Measurements from ENCODE around the gene SLC1A7.

The SLC1A7 gene

GRCh38 chr1:53076165-53076564 lies 66.3 kb downstream of the SLC1A7 start:
- Histone ChIP-seq H3K4me3 (replicated peaks; ENCODE audit: low read depth, low read length) (no peak overlapping the region), H3K36me3 (ENCODE audit: control insufficient read depth, insufficient read depth, low read length) (no peaks in the 10 kb centered on the region), H3K27me3 (replicated peaks; ENCODE audit: control insufficient read depth, insufficient read depth, low read length) (no peaks in the 10 kb centered on the region)
- DNase-seq (ENCODE audit: extremely low read depth, insufficient read length): no peak
- TF ChIP-seq CTCF (IDR thresholded peaks at IDR 0.05; ENCODE audit: insufficient read depth, low read length, poor library complexity, severe bottlenecking): no peak

DNA sequence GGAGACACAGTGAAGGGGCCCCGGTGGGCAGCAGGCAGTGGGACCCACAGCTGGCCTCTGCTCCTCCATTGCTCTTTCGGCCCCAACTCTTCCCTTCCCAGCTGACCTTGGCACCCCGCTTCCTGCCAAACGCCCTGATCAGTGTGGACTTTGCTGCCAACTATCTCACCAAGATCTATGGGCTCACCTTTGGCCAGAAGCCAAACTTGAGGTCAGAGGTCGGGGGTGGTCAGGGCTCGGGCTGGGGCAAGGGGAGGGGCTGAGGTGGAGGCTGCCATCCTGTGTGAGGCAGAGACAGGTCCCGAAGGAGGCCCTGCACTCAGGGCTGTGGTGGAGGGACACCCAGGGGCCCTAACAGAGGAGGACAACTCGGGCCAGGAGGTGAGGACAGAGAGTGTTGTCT lies 66.7 kb downstream of the SLC1A7 start:
- no peak for TF ChIP-seq CTCF (IDR thresholded peaks at IDR 0.05; ENCODE audit: insufficient read depth, low read length, poor library complexity, severe bottlenecking)
- no peak overlapping the region for H3K4me3 ChIP-seq (replicated peaks; ENCODE audit: low read depth, low read length)
- H3K27me3 ChIP-seq (replicated peaks; ENCODE audit: control insufficient read depth, insufficient read depth, low read length): no peaks in the 10 kb centered on the region
- no peak for DNase-seq (ENCODE audit: extremely low read depth, insufficient read length)
- H3K36me3 ChIP-seq (ENCODE audit: control insufficient read depth, insufficient read depth, low read length): no peaks in the 10 kb centered on the region

- DNase-seq (ENCODE audit: extremely low read depth, insufficient read length): no peak
- Histone ChIP-seq H3K4me3 (replicated peaks; ENCODE audit: low read depth, low read length) (no peak overlapping the region), H3K36me3 (ENCODE audit: control insufficient read depth, insufficient read depth, low read length) (no peaks in the 10 kb centered on the region), H3K27me3 (replicated peaks; ENCODE audit: control insufficient read depth, insufficient read depth, low read length) (no peaks in the 10 kb centered on the region)
- TF ChIP-seq CTCF (IDR thresholded peaks at IDR 0.05; ENCODE audit: insufficient read depth, low read length, poor library complexity, severe bottlenecking): no peak
These were observed 67.2 kb downstream of the SLC1A7 start for GRCh38 chr1:53075206-53075605.

GRCh38 chr1:53074313-53075154 lies 67.9 kb downstream of the SLC1A7 start:
- Histone ChIP-seq H3K36me3 (ENCODE audit: control insufficient read depth, insufficient read depth, low read length) (no peaks in the 10 kb centered on the region), H3K27me3 (replicated peaks; ENCODE audit: control insufficient read depth, insufficient read depth, low read length) (no peaks in the 10 kb centered on the region), H3K4me3 (replicated peaks; ENCODE audit: low read depth, low read length) (no peak overlapping the region)
- no peak for TF ChIP-seq CTCF (IDR thresholded peaks at IDR 0.05; ENCODE audit: insufficient read depth, low read length, poor library complexity, severe bottlenecking)
- DNase-seq (ENCODE audit: extremely low read depth, insufficient read length): no peak

GRCh38 chr1:53073868-53074311 lies 68.5 kb downstream of the SLC1A7 start:
- DNase-seq (ENCODE audit: extremely low read depth, insufficient read length): no peak
- no peak overlapping the region for H3K4me3 ChIP-seq (replicated peaks; ENCODE audit: low read depth, low read length)
- no peak for TF ChIP-seq CTCF (IDR thresholded peaks at IDR 0.05; ENCODE audit: insufficient read depth, low read length, poor library complexity, severe bottlenecking)

More at GRCh38 chr1:53073868-53074311, 68.5 kb downstream of the SLC1A7 start:
- Histone ChIP-seq H3K36me3 (ENCODE audit: control insufficient read depth, insufficient read depth, low read length) (no peaks in the 10 kb centered on the region), H3K27me3 (replicated peaks; ENCODE audit: control insufficient read depth, insufficient read depth, low read length) (no peaks in the 10 kb centered on the region)

Data from GM06990 (cell line).